NCI-H128 (cell line): ENCODE measurements around the gene MAPK12.
"Not testable (repeated sequence)": the region's sequence is repeated elsewhere in the genome, so short reads cannot be mapped to it uniquely, and the experiment has no call there.

Experiments
- DNase-seq: peaks from one replicate; lab custom pipeline; 2025; ENCODE audit not compliant: unreplicated experiment; lab: John Stamatoyannopoulos, UW

MAPK12 gene

DNA sequence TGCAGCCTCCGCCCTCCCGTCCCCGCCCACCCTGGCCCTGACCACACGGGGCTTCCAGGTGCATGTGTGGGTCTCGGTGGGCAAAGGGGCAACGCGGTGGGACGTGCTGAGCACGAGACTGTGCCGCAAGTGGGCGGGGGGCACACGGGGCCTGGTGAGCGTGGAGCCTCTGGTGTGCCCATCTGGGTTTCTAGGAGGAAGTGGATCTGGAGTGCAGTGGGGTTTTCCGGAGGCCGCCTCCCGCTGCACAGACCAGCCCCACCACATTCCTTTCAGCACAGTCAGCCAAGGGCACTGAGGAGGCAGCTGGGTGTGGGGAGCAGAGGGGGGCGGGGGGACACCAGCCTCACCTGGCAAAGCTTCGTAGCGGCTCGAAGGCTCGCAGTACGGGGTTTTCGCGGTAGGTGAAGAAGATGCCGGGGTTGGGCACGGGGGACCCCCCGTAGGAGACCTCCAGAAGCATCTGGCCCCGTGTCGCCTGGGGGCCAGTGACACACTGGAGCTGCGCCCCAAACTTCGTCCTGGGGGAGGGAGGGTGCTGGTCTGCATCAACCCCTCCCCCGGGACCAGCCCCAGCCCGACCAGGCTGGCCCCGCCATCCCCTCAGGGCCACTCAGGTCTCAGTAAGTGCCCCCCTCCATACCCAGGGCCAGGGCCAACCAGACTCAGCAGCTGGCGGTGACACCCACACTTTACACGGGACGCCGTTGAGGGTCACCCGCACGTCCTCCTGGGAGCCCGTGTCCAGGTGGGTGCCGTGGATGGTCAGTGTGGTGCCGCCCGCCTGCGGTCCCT lies 21.1 kb upstream of the MAPK12 start:
- no peak for DNase-seq

- DNase-seq, result no peak
Observed at GRCh38 chr22:50281957-50282356, 20.5 kb upstream of the MAPK12 start.

DNA sequence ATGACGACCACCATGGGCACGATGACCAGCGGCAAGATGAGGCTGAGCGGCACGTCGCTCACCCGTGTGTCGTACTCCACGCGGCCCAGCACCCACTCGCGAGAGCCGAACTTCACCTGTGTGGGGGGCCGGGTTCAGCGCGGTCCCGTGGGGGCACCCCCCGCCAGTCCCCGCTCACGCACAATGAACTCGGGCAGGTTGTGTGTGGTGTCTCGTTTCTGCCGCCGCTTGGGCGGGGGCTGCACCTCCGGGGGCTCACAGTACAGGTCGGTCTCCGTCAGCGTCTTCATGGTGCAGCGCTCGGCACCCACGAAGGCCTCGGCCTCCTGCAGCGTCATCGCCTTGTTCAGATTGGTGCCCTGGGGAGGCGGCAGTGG lies 19.9 kb upstream of the MAPK12 start:
- no peak for DNase-seq

DNA sequence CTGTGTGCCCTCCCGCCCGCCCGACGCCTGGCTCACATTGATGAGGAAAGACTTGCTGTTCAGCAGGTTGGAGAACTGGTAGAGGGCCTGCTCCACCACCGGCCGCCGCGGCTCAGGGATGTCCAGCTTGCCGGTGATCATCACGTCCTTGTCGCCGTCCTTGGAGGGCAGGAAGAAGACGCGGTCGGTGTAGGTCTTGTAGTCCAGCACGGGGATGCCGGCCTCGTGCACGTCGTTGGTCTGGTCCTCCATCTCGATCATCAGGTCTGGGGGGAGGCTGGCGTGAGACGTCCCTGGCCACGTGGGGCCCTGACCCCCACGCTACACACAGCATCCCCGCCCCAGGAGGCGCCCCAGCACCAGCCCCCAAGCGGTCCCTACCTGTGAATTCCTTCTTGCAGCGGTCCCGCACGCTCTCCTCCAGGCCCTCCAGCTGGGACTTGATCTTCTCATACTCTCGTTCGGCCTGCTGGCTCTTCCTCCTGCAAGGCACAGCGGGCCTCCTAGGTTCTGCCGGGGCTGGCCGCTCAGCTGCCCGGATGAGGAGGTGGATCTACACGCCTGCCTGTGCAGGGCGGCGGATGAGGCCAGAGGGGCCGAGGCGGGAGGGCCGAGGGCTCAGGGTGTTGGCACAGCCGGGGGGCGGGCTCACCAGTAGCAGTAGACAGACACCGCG lies 19.4 kb upstream of the MAPK12 start:
- no peak for DNase-seq

DNA sequence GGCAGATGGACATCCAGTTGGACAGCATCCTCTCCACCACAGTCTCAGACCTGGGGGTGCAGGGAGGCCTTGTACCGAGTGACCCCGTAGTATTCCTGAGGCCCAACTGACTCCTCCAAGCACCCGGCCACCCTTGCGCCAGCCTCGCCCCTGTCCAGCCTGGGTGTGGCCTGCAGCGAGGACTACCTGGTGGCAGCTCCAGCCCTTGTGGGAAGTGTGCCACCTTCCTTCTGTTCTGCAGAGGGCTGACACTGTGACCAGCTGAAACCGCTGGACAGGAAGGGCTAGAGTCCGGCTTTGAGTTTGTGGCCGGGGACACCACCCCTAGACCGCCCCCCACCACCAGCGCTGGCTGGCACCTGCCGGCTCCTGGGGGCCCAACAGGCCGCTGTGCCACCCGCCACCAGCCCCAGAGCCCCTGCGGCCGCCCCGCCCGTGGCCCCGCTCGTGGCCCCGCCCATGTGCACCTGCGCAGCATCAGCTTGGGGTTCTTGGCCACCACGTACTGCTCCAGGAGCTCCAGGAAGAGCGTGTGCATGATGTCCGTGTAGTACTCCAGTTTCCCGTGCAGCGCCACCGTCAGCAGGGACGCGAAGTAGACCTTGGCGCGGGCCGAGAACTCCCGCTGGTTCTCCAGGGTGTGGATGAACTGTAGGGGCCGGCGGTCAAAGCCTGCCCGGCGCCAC lies 18.7 kb upstream of the MAPK12 start:
- DNase-seq, result no peak

- no peak for DNase-seq
Observed at GRCh38 chr22:50278956-50279619, 17.6 kb upstream of the MAPK12 start.

- DNase-seq, result no peak
Observed at GRCh38 chr22:50278461-50278860, 17.0 kb upstream of the MAPK12 start.

DNA sequence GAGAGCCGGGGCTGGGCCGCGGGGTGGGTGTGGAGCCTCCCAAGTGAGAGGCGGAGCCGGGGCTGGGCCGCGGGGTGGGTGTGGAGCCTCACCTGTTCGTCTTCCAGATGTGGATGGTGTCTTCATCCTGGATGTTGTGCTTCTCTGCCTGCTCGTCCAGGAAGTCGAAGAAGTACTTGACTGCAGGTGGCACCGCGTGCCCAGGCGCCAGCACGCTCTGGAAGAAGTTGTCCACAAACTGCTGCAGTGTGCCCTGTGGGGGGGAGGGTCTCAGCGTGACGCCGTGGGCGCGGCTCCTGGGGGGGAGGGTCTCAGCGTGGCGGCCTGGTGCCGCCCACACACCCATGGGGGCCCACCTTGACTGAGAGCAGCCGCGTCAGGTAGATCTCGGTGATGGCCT lies 16.3 kb upstream of the MAPK12 start:
- DNase-seq, result no peak

- DNase-seq, result no peak
Observed at GRCh38 chr22:50276143-50276542, 14.7 kb upstream of the MAPK12 start.

DNA sequence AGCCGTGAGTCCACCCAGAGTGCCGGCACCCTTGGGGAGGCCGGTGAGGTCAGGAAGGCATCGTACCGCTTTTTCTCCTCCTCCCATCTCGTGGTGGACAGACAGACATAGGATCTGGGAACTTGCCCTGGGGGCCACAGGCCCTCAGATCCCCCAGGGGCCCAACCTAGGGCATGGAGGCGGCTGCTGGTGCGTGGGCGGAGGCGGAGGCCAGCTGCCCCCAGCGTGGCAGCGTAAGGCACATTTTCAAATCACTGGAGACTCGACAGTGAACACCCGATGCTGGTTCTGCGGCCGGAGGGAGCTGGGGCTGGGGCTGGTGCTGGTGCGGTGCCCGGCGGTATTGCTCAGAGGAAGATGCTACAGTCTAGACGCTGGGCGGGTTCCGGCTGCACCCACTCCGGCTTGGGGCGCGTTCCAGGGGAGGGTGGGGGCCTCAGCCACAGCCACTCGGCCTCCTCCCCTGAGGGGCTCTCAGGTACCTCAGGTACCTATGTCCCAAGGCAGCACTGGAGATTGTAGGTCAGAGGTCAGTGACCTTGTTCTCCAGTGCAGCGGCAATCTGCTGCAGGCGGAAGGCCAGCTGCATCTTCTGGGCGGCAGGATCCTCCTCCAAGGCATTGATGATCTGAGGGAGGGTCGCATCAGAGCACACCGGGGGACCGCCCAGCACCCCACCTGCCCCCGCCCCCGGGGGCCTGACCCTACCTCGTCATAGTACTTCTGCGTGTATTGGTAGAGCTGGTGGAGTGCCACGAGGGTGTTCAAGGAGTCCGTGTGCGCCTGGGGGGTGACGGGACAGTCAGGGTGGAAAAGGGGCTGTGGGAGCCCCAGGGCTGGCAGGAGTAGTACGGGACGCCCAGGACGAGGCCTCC lies 13.9 kb upstream of the MAPK12 start:
- no peak for DNase-seq

- no peak for DNase-seq
Observed at GRCh38 chr22:50274771-50275170, 13.3 kb upstream of the MAPK12 start.

GRCh38 chr22:50274311-50274710 lies 12.8 kb upstream of the MAPK12 start:
- DNase-seq, result no peak

GRCh38 chr22:50273781-50274180 lies 12.3 kb upstream of the MAPK12 start:
- not testable (repeated sequence) for DNase-seq

DNA sequence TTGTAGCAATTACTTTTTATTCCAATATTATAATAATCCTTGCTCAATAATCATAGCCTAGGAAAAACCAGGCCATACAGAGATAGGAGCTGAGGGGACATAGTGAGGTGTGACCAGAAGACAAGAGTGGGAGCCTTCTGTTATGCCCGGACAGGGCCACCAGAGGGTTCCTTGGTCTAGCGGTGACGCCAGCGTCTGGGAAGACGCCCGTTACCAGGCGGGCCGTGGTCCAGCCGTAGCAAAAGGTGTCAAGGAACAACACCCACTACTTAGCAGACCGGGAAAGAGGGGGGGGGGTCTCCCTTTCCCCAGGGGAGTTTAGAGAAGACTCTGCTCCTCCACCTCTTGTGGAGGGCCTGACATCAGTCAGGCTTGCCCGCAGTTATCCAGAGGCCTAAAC lies 11.9 kb upstream of the MAPK12 start:
- DNase-seq, result not testable (repeated sequence)

- no peak for DNase-seq
Observed at GRCh38 chr22:50272044-50272802, 10.7 kb upstream of the MAPK12 start.

- DNase-seq, result peak; percentile 24
Observed at GRCh38 chr22:50271519-50271970, 10.1 kb upstream of the MAPK12 start.

GRCh38 chr22:50270666-50271394 lies 9.3 kb upstream of the MAPK12 start:
- DNase-seq, result no peak

DNA sequence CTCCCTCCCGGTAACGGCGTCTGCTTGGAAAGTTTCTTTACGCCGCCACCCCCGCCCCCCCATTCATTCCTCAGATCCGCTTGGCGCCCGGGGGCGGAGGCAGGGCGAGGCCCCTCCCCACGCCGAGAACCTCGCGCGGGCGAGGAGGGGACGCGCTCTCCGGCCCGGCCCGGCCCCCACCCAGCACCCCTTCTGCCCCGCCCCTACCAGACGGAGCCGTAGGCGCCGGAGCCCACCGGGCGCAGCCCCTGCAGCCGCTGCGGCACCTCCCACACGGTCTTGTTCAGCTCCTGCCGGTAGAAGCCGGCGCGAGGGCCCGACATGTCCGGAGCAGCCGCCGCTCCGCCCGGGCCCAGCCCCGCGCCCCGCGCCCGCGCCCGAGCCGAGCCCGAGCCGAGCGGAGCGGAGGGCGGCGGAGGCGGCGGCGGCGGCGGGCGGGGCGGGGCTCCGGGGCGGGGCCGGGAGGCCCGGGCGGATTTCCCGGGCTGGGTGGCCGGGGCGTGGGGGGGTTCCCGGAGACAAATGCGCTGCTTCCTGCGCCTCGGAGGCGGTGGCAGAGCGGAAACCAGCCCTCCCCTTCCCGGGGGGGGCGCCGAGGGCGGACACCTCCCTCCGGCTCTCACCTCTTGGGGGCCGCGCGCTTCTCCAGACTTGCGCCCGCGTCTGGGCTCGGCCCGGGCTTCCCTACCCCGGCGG lies 8.6 kb upstream of the MAPK12 start, which contains the start of gene MAPK11:
MAPK11 (minus strand) TSS at position 411 of the 696 bp plus-strand sequence; CDS start at position 323, 88 bp downstream.
- no peak for DNase-seq
